HepG2 (cell line): ENCODE data around the gene CIAPIN1. TPM values are rescaled to one million over a fixed set of nuclear protein-coding genes. Genes with fewer than 3 reads are reported as not detected.
A peak's percentile ranks its signal among the peaks of the same experiment; 100 is the strongest.

Experiments
- ATAC-seq: fragments of 200-7000 bp; cut with Tn5 transposase; 3 replicates; pipeline ENCODE4 v1.9.1; 2020; ENCODE audit warnings: mild to moderate bottlenecking, moderate library complexity
- BruUV-seq: library from RNA; stranded (reverse); fragments of 400-500 nt; replicated peaks from 2 replicates; lab custom pipeline; 2021; lab: Mats Ljungman, UMichigan
- CTCF ChIA-PET: fragments of 300-600 bp; formaldehyde crosslinking; extraction: SDS; loops from one replicate; lab custom pipeline; 2021; ENCODE audit warnings: low total read pairs, inconsistent platforms, low intra/inter-chr PET ratio; lab: Yijun Ruan, JAX
- POLR2A ChIA-PET: fragments of 350-600 bp; sonication (Branson Sonifier 250); formaldehyde crosslinking; loops from one replicate; lab custom pipeline; 2020; ENCODE audit warnings: antibody characterized with exemption, inconsistent platforms; lab: Yijun Ruan, JAX
- DNase-seq: peaks from one replicate; pipeline ENCODE4 v3.0.0-alpha.2; 2015; ENCODE audit warnings: low spot score
- FAIRE-seq: peaks from 3 replicates; lab custom pipeline; 2011; peaks lifted over from hg19 to GRCh38; lab: Jason Lieb, UNC
- H2AFZ ChIP-seq: one replicate; pipeline ENCODE4 v1.6.1; 2011; ENCODE audit warnings: low read length, inconsistent platforms
- H3K27ac ChIP-seq: fragments of 300-600 bp; 3 replicates; pipeline ENCODE4 v1.8.0; 2011; ENCODE audit warnings: mixed run types, mild to moderate bottlenecking, mixed read lengths, low read length, inconsistent platforms; ENCODE audit not compliant: insufficient read depth; ENCODE audit errors: extremely low read length
- H3K27me3 ChIP-seq, 2 experiments: fragments of 200-600 bp in 1 of 2; 2 replicates in 1 of 2; 3 replicates in 1 of 2; pipeline versions ENCODE4 v1.6.0 to v1.8.0; 2011; ENCODE audit warnings: low read length in 2 of 2, mild to moderate bottlenecking in 2 of 2, moderate library complexity in 2 of 2, inconsistent platforms in 1 of 2; ENCODE audit not compliant: insufficient read depth in 2 of 2, control insufficient read depth in 1 of 2
- H3K36me3 ChIP-seq, 2 experiments: fragments of 200-600 bp in 1 of 2; replicated peaks in 1 of 2; 2 replicates in 1 of 2; 3 replicates in 1 of 2; pipeline versions ENCODE4 v1.5.1 to v1.8.0; 2011; ENCODE audit warnings: low read length in 2 of 2, inconsistent platforms in 1 of 2; ENCODE audit not compliant: insufficient read depth in 2 of 2, control insufficient read depth in 1 of 2
- H3K4me1 ChIP-seq: 2 replicates; pipeline ENCODE4 v1.5.1; 2012; ENCODE audit warnings: low read length, inconsistent platforms; ENCODE audit not compliant: insufficient read depth
- H3K4me2 ChIP-seq: 2 replicates; pipeline ENCODE4 v1.6.0; 2011; ENCODE audit warnings: low read depth, low read length, inconsistent platforms
- H3K4me3 ChIP-seq, 3 experiments: fragments of 200-600 bp in 1 of 3; sonication (generic), shearing (Covaris generic) in 1 of 3; replicated peaks in 1 of 3; 2 replicates each; pipeline ENCODE4 v1.5.1; 2011 to 2016; ENCODE audit warnings: low read length in 3 of 3, inconsistent platforms in 2 of 3, low read depth in 2 of 3, mild to moderate bottlenecking in 2 of 3, control low read depth in 1 of 3, mixed read lengths in 1 of 3; ENCODE audit not compliant: insufficient read depth in 1 of 3
- H3K79me2 ChIP-seq: one replicate; pipeline ENCODE4 v1.6.1; 2011; ENCODE audit warnings: low read length, inconsistent platforms; ENCODE audit not compliant: insufficient read depth
- H3K9ac ChIP-seq: 2 replicates; pipeline ENCODE4 v1.6.0; 2011; ENCODE audit warnings: mild to moderate bottlenecking, low read depth, low read length, inconsistent platforms; ENCODE audit not compliant: insufficient read depth
- H3K9me3 ChIP-seq: 2 replicates; pipeline ENCODE4 v1.5.1; 2012; ENCODE audit warnings: mild to moderate bottlenecking, low read length
- H4K20me1 ChIP-seq: 2 replicates; pipeline ENCODE4 v1.6.0; 2011; ENCODE audit warnings: inconsistent platforms, mild to moderate bottlenecking, low read length, moderate library complexity; ENCODE audit not compliant: insufficient read depth
- ARID4A ChIP-seq: sonication (generic); formaldehyde crosslinking; IDR thresholded peaks from 2 replicates; pipeline ENCODE4 v1.5.0; 2020; ENCODE audit warnings: mild to moderate bottlenecking, missing genetic modification reagents, borderline replicate concordance
- ATF4 ChIP-seq, 2 experiments: fragments of 450-650 bp in 1 of 2; sonication (generic) in 1 of 2; formaldehyde crosslinking; IDR thresholded peaks; 2 replicates each; pipeline versions ENCODE4 v1.5.0 to v1.8.0; 2020 to 2022; ENCODE audit warnings: mild to moderate bottlenecking in 1 of 2, missing genetic modification reagents in 1 of 2
- HOXA7 ChIP-seq: sonication (generic); formaldehyde crosslinking; IDR thresholded peaks from 2 replicates; pipeline ENCODE4 v1.8.1; 2022; ENCODE audit warnings: mild to moderate bottlenecking, missing genetic modification reagents, moderate library complexity
- MAX ChIP-seq: IDR thresholded peaks from 2 replicates; pipeline ENCODE4 v1.6.1; 2012; ENCODE audit warnings: inconsistent platforms
- SRY ChIP-seq: sonication (generic); formaldehyde crosslinking; IDR thresholded peaks from 2 replicates; pipeline ENCODE4 v1.8.0; 2022; ENCODE audit warnings: mild to moderate bottlenecking, missing genetic modification reagents
- TCF12 ChIP-seq, 2 experiments: fragments of 450-650 bp in 1 of 2; sonication (generic) in 1 of 2; formaldehyde crosslinking in 1 of 2; IDR thresholded peaks; 2 replicates each; pipeline versions ENCODE4 v1.6.1 to v1.8.0; 2017 to 2022; ENCODE audit warnings: antibody characterized with exemption in 1 of 2, mild to moderate bottlenecking in 1 of 2, missing genetic modification reagents in 1 of 2, moderate library complexity in 1 of 2
- WIZ ChIP-seq: sonication (generic); formaldehyde crosslinking; IDR thresholded peaks from 2 replicates; pipeline ENCODE4 v1.5.1; 2020; ENCODE audit warnings: mild to moderate bottlenecking, missing genetic modification reagents
- ZBTB2 ChIP-seq: sonication (generic); formaldehyde crosslinking; IDR thresholded peaks from 2 replicates; pipeline ENCODE4 v1.8.0; 2022; ENCODE audit warnings: low read depth, missing genetic modification reagents
- ZBTB20 ChIP-seq: sonication (generic); formaldehyde crosslinking; IDR thresholded peaks from 2 replicates; pipeline ENCODE4 v1.8.1; 2023; ENCODE audit warnings: missing genetic modification reagents, low read depth, mild to moderate bottlenecking, borderline replicate concordance
- ZBTB42 ChIP-seq: sonication (generic); formaldehyde crosslinking; IDR thresholded peaks from 2 replicates; pipeline ENCODE4 v1.5.0; 2020; ENCODE audit warnings: mild to moderate bottlenecking, missing genetic modification reagents
- ZNF350 ChIP-seq: sonication (generic); formaldehyde crosslinking; IDR thresholded peaks from 2 replicates; pipeline ENCODE4 v1.4.0; 2020; ENCODE audit warnings: mild to moderate bottlenecking, low read depth, missing genetic modification reagents, borderline replicate concordance
- ZNF414 ChIP-seq: sonication (generic); formaldehyde crosslinking; IDR thresholded peaks from 2 replicates; pipeline ENCODE4 v1.5.0; 2020; ENCODE audit warnings: missing genetic modification reagents
- ZNF589 ChIP-seq: sonication (generic); formaldehyde crosslinking; conservative IDR thresholded peaks from 2 replicates; pipeline ENCODE4 v1.8.0; 2022; ENCODE audit warnings: mild to moderate bottlenecking, moderate library complexity, missing genetic modification reagents
- WGBS: methylation state at CpG from one replicate; pipeline ENCODE4 v1.1.6; 2017; ENCODE audit warnings: low lambda C conversion rate; 5-methylcytosine and 5-hydroxymethylcytosine counted together
- in situ Hi-C: cut with HindIII; loops from 2 replicates; pipeline ENCODE4 v1.10.0; 2017; ENCODE audit warnings: low pct_unique_long_range_greater_than_20kb; ENCODE audit not compliant: extremely low pct_ligation_motif_present
- intact Hi-C: fragments of 100-400 bp; cut with micrococcal nuclease; formaldehyde crosslinking; loops from one replicate; pipeline ENCODE4 v1.10.0; 2022; ENCODE audit not compliant: unreplicated experiment
- polyA plus RNA-seq, 8 experiments: library from polyadenylated mRNA; depleted of rRNA in 3 of 8; stranded (reverse) in 7 of 8; unstranded in 1 of 8; fragments of >200 nt; fragmentation: Illumina TruSeq in 4 of 8; extraction: Trizol in 4 of 8; gene quantifications; 2 replicates each; pipeline versions ENCODE4 v1.2.1 to v1.2.3, GENCODE V29; 2011 to 2016; ENCODE audit warnings: low read depth in 4 of 8, missing spikeins in 1 of 8, mixed read lengths in 1 of 8; ENCODE audit not compliant: insufficient read depth in 1 of 8
- total RNA-seq, 5 experiments: library from RNA; depleted of rRNA; stranded (reverse); fragments of >200 nt; fragmentation: Illumina TruSeq; extraction: Trizol; gene quantifications; 2 replicates each; pipeline ENCODE4 v1.2.3, GENCODE V29; 2016; ENCODE audit warnings: low read depth in 1 of 5

Gene CIAPIN1
- total and polyA plus RNA-seq, 2 of the 13 experiments (the other 11 are each of a cell fraction or from before 2014, with no cell fraction given): 69.3 to 89.7 TPM

- Histone ChIP-seq H3K27ac (no peak overlapping the region), H3K4me3 (peak overlapping the region; percentile 58 to 97 (median 96)), H2AFZ (peak overlapping the region; percentile 94), H4K20me1 (no peaks in the 10 kb centered on the region), H3K79me2 (peaks cover 20% of the 10 kb centered on the region), H3K9ac (peak overlapping the region; percentile 42; the same call in 1 of the 2 replicates), H3K27me3 (peaks cover 0 to 6% of the 10 kb centered on the region in 2 experiments; a peak in 1 of 5 replicates), H3K4me1 (peaks cover 56% of the 10 kb centered on the region), H3K9me3 (no peaks in the 10 kb centered on the region), H3K36me3 (no peaks in the 10 kb centered on the region), H3K4me2 (peak overlapping the region; percentile 100)
- no peak for FAIRE-seq
- ATAC-seq: peak; percentile 17
- in situ Hi-C loops: no loop called here
- intact Hi-C loops: no loop called here
- BruUV-seq: no TSS peak
- WGBS: 4% methylated on average over 8 of the region's 8 CpGs
- ChIA-PET CTCF (no interaction called here), POLR2A (interaction anchor here (0.6 to 3.2 kb wide), 12 partner anchors 11 to 189 kb away, joined by 3 to 31 read pairs (median 6); partner anchors contain the start of genes CIAPIN1, COQ9, CX3CL1 and POLR2C)
- no peak for DNase-seq
- TF ChIP-seq ZBTB20 (CRISPR knock-in tag) (no peak), ARID4A (CRISPR knock-in tag) (no peak), WIZ (CRISPR knock-in tag) (0 out of 2 replicates have a peak, but pooled peaks have one; percentile 12), ZNF414 (CRISPR knock-in tag) (0 out of 2 replicates have a peak, but pooled peaks have one; percentile 27), ZBTB42 (no peak), ZNF589 (CRISPR knock-in tag) (0 out of 2 replicates have a peak, but pooled peaks have one; percentile 59), TCF12 (IDR thresholded peaks at IDR 0.05) (no peak), TCF12 (CRISPR knock-in tag; IDR thresholded peaks at IDR 0.05) (no peak), ZNF350 (CRISPR knock-in tag) (0 out of 2 replicates have a peak, but pooled peaks have one; percentile 13), MAX (0 out of 2 replicates have a peak, but pooled peaks have one; percentile 37), HOXA7 (CRISPR knock-in tag) (0 out of 2 replicates have a peak, but pooled peaks have one; percentile 63), ATF4 (CRISPR knock-in tag; IDR thresholded peaks at IDR 0.05) (peak in 1 of 2 experiments; percentile 26; a peak in 1 of 4 replicates), ZBTB2 (CRISPR knock-in tag) (0 out of 2 replicates have a peak, but pooled peaks have one; percentile 4), SRY (no peak)
These were observed 40.0 kb upstream of the CIAPIN1 start for GRCh38 chr16:57486858-57487834.
